HCT116 (cell line): Measurements from ENCODE around the gene NHLRC4.
A peak's percentile ranks its signal among the peaks of the same experiment; 100 is the strongest.

Experiments
- CEBPB ChIP-seq: IDR thresholded peaks from 2 replicates; pipeline ENCODE4 v1.6.1; 2012; ENCODE audit warnings: low read depth
- CTCF ChIP-seq, 3 experiments: fragments of 200-600 bp in 1 of 3; sonication (generic) in 1 of 3; IDR thresholded peaks in 2 of 3; conservative IDR thresholded peaks in 1 of 3; 2 replicates each; pipeline ENCODE4 v1.5.1; 2012 to 2017; ENCODE audit warnings: low read depth in 2 of 3, low read length in 2 of 3, antibody characterized with exemption in 1 of 3, borderline replicate concordance in 1 of 3, control low read depth in 1 of 3, mild to moderate bottlenecking in 1 of 3, mixed read lengths in 1 of 3, mixed run types in 1 of 3, moderate library complexity in 1 of 3; ENCODE audit not compliant: insufficient read depth in 1 of 3
- ELF1 ChIP-seq: IDR thresholded peaks from 2 replicates; pipeline ENCODE4 v1.6.1; 2012; ENCODE audit warnings: low read depth, borderline replicate concordance
- JUND ChIP-seq: IDR thresholded peaks from 2 replicates; pipeline ENCODE4 v1.6.1; 2012
- POLR2A ChIP-seq: IDR thresholded peaks from 2 replicates; pipeline ENCODE4 v1.7.0; 2011; ENCODE audit warnings: borderline replicate concordance; ENCODE audit not compliant: insufficient read depth, insufficient read length; ENCODE audit errors: extremely low read depth
- POLR2AphosphoS5 ChIP-seq: IDR thresholded peaks from 2 replicates; pipeline ENCODE4 v1.6.1; 2011; ENCODE audit warnings: mild to moderate bottlenecking, low read depth, low read length, moderate library complexity
- RAD21 ChIP-seq: IDR thresholded peaks from 2 replicates; pipeline ENCODE4 v1.6.1; 2012; ENCODE audit warnings: low read depth, mild to moderate bottlenecking
- REST ChIP-seq: IDR thresholded peaks from 2 replicates; pipeline ENCODE4 v1.6.1; 2012; ENCODE audit warnings: low read depth
- YY1 ChIP-seq: IDR thresholded peaks from 2 replicates; pipeline ENCODE4 v1.6.1; 2011; ENCODE audit warnings: low read length, low read depth, moderate library complexity, mild to moderate bottlenecking; ENCODE audit not compliant: insufficient replicate concordance; ENCODE audit errors: extremely low read depth
- ZBTB33 ChIP-seq: IDR thresholded peaks from 2 replicates; pipeline ENCODE4 v1.6.1; 2011; ENCODE audit warnings: mild to moderate bottlenecking, low read length, moderate library complexity; ENCODE audit not compliant: insufficient replicate concordance; ENCODE audit errors: extremely low read depth

- TF ChIP-seq YY1 = no peak
- TF ChIP-seq CTCF (IDR thresholded peaks at IDR 0.05 in 2 of 3, conservative IDR thresholded peaks at IDR 0.05 in 1 of 3; ENCODE audit: borderline replicate concordance in 1 of 3, insufficient read depth in 1 of 3, low read depth in 2 of 3, low read length in 2 of 3) = no peak
- no peak for TF ChIP-seq POLR2A
- no peak for TF ChIP-seq ELF1
- TF ChIP-seq ZBTB33 = no peak
- no peak for TF ChIP-seq RAD21
- no peak for TF ChIP-seq JUND
- no peak for TF ChIP-seq REST
- peak; percentile 18; the same call in 1 of the 2 replicates for TF ChIP-seq POLR2AphosphoS5
- TF ChIP-seq CEBPB = no peak
These were observed 43.6 kb upstream of the NHLRC4 start for GRCh38 chr16:523097-523741.
